ENCODE data around the gene SRGAP3.

SRGAP3 gene

GRCh38 chr3:9253327-9253726 is 3.9 kb upstream of the SRGAP3 start:
- Histone ChIP-seq H3F3A (ENCODE audit: insufficient read depth, low read length) (no peaks in the 10 kb centered on the region), H3K9me3 (ENCODE audit: low read length) (no peaks in the 10 kb centered on the region), H3K27ac (ENCODE audit: low read depth, low read length, poor library complexity, severe bottlenecking) (no peak overlapping the region), H3K4me1 (ENCODE audit: insufficient read depth, low read length, severe bottlenecking) (peaks cover 13% of the 10 kb centered on the region), H3K36me3 (ENCODE audit: insufficient read depth, low read length) (no peaks in the 10 kb centered on the region), H3K9ac (ENCODE audit: low read length) (no peak overlapping the region), H3K79me2 (ENCODE audit: insufficient read depth, low read length) (no peaks in the 10 kb centered on the region), H3K4me3 (ENCODE audit: low read depth, low read length, poor library complexity, severe bottlenecking) (no peak overlapping the region), H3K27me3 (ENCODE audit: insufficient read depth, low read length) (no peaks in the 10 kb centered on the region), H4K20me1 (ENCODE audit: insufficient read depth, low read length) (no peaks in the 10 kb centered on the region), H2AFZ (ENCODE audit: low read length) (no peak overlapping the region), H3K9me2 (ENCODE audit: low read depth, low read length) (no peaks in the 10 kb centered on the region), H3K4me2 (ENCODE audit: low read length) (no peak overlapping the region)
- TF ChIP-seq, protein P1, sequence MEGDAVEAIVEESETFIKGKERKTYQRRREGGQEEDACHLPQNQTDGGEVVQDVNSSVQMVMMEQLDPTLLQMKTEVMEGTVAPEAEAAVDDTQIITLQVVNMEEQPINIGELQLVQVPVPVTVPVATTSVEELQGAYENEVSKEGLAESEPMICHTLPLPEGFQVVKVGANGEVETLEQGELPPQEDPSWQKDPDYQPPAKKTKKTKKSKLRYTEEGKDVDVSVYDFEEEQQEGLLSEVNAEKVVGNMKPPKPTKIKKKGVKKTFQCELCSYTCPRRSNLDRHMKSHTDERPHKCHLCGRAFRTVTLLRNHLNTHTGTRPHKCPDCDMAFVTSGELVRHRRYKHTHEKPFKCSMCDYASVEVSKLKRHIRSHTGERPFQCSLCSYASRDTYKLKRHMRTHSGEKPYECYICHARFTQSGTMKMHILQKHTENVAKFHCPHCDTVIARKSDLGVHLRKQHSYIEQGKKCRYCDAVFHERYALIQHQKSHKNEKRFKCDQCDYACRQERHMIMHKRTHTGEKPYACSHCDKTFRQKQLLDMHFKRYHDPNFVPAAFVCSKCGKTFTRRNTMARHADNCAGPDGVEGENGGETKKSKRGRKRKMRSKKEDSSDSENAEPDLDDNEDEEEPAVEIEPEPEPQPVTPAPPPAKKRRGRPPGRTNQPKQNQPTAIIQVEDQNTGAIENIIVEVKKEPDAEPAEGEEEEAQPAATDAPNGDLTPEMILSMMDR (IDR thresholded peaks at IDR 0.05; ENCODE audit: low read length), result no peak
- TF ChIP-seq EZH2 (IDR thresholded peaks at IDR 0.05; ENCODE audit: borderline replicate concordance, low read length), result no peak

DNA sequence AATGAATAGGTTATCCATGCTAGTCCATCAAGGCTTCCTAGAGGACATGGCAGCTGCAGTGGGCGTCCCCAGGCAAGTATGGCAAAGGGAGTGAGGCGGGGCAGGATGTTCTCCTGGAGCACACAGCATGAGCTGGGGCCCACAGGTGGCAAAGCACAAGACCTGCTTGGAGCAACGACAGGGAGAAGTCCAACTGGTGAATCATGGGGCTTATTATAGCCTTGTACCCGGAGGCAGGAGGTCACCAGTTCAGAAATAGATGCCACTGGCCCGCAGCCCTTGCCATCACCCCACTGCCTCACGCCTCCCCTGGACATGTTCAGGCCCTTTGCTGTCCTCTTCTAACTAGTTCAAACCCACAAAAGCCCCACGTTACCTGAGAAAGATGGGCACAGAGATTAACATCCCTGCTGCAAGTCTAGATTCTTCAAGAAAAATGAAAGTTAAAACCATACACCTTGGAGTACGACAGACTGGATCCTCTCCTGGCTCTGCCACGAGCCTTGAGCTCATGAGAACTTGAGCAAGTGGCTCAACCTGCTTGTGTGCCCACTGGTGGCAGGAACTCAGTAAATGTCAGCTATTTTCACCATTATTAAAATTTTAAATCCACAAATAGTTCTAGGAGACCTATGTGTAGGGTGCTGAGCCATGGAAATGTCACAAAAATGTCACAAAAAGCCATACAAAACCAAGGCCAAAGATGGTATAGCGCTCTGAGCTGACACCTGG is 1.8 kb upstream of the SRGAP3 start:
- TF ChIP-seq EZH2 (IDR thresholded peaks at IDR 0.05; ENCODE audit: borderline replicate concordance, low read length), result no peak
- TF ChIP-seq, protein P1 (IDR thresholded peaks at IDR 0.05; ENCODE audit: low read length), result no peak
- Histone ChIP-seq H3F3A (ENCODE audit: insufficient read depth, low read length) (no peaks in the 10 kb centered on the region), H3K9me2 (ENCODE audit: low read depth, low read length) (no peaks in the 10 kb centered on the region), H2AFZ (ENCODE audit: low read length) (no peak overlapping the region), H3K79me2 (ENCODE audit: insufficient read depth, low read length) (no peaks in the 10 kb centered on the region), H3K27me3 (ENCODE audit: insufficient read depth, low read length) (no peaks in the 10 kb centered on the region), H3K9ac (ENCODE audit: low read length) (no peak overlapping the region), H3K36me3 (ENCODE audit: insufficient read depth, low read length) (no peaks in the 10 kb centered on the region), H3K9me3 (ENCODE audit: low read length) (no peaks in the 10 kb centered on the region), H3K4me2 (ENCODE audit: low read length) (no peak overlapping the region), H3K27ac (ENCODE audit: low read depth, low read length, poor library complexity, severe bottlenecking) (no peak overlapping the region), H4K20me1 (ENCODE audit: insufficient read depth, low read length) (no peaks in the 10 kb centered on the region), H3K4me3 (ENCODE audit: low read depth, low read length, poor library complexity, severe bottlenecking) (no peak overlapping the region), H3K4me1 (ENCODE audit: insufficient read depth, low read length, severe bottlenecking) (peaks cover 13% of the 10 kb centered on the region)

DNA sequence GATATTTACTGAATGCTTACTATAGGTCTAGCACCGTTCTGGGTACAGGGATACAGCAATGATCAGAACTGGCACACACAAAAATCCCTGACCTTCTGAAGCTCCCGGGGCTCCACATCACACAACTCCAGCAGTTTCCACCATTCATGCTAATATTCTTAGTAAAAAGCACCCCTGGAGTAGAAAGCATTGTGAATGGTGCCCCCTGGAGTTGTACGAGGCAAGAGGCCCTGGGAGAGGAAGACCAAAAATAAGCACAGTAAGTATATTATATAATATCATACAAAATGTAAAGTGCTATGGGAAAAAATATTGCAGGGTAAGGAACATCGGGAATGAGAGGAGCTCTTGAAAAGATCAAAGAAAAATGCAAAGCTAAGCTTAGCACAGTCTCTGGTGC is 790 bp upstream of the SRGAP3 start:
- Histone ChIP-seq H3K4me2 (ENCODE audit: low read length) (no peak overlapping the region), H4K20me1 (ENCODE audit: insufficient read depth, low read length) (no peaks in the 10 kb centered on the region), H3K4me1 (ENCODE audit: insufficient read depth, low read length, severe bottlenecking) (peaks cover 13% of the 10 kb centered on the region), H3K36me3 (ENCODE audit: insufficient read depth, low read length) (no peaks in the 10 kb centered on the region), H3K27ac (ENCODE audit: low read depth, low read length, poor library complexity, severe bottlenecking) (no peak overlapping the region), H3K4me3 (ENCODE audit: low read depth, low read length, poor library complexity, severe bottlenecking) (no peak overlapping the region), H2AFZ (ENCODE audit: low read length) (no peak overlapping the region), H3K79me2 (ENCODE audit: insufficient read depth, low read length) (no peaks in the 10 kb centered on the region), H3F3A (ENCODE audit: insufficient read depth, low read length) (no peaks in the 10 kb centered on the region), H3K9ac (ENCODE audit: low read length) (no peak overlapping the region), H3K9me2 (ENCODE audit: low read depth, low read length) (no peaks in the 10 kb centered on the region), H3K9me3 (ENCODE audit: low read length) (no peaks in the 10 kb centered on the region), H3K27me3 (ENCODE audit: insufficient read depth, low read length) (0 out of 2 replicates have a peak, but pooled peaks cover 2% of the 10 kb centered on the region)
- no peak for TF ChIP-seq EZH2 (IDR thresholded peaks at IDR 0.05; ENCODE audit: borderline replicate concordance, low read length)
- TF ChIP-seq, protein P1 (IDR thresholded peaks at IDR 0.05; ENCODE audit: low read length), result 0 out of 2 replicates have a peak, but pooled peaks have one; percentile 7
